ENCODE results near the gene CCNY. TPM values are rescaled to one million over a fixed set of nuclear protein-coding genes. Genes with fewer than 3 reads are reported as not detected.

Gene CCNY
- total RNA-seq, 4 donors from 2014 or later = 23.3 to 72.3 (median 26.7) TPM

DNA sequence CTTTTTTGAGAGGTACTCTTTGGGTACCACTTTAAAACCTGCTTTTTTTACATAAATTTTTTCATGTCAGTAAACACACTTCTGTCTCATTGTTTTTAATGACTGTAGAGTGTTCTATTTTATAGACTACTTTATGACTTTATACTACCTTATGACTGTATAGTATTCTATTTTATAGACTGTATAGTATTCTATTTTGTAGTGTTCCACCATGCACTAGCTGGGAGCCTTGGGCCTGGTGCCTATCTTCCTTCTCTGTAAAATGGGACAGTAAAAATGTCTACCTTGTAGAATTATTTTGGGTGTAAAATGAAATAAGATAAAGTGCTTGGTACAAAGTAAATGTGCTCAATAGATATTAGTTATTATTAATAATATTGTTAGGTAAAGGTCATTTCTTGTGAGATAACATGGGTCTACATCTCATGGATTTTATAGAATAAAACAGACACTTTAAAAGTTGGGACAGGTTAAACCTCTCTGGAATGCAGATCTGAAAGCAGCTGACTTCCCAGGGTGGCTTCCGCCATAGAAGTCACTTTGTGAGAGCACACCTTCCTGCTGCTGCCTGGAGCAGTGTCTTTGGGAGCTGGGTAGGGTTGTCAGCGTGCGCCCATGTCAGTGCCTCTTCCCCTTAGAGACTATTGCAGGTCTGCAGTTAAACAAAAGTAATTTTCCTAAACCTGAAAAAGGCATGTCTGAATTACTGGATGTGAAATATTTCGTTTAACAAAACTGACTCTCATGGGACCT is 31.0 kb downstream of the CCNY start:
- no peak overlapping the region for H3K4me3 ChIP-seq (ENCODE audit: low read depth, poor library complexity, severe bottlenecking)
- no peak for TF ChIP-seq POLR2A (IDR thresholded peaks at IDR 0.05)
- TF ChIP-seq, protein P1, sequence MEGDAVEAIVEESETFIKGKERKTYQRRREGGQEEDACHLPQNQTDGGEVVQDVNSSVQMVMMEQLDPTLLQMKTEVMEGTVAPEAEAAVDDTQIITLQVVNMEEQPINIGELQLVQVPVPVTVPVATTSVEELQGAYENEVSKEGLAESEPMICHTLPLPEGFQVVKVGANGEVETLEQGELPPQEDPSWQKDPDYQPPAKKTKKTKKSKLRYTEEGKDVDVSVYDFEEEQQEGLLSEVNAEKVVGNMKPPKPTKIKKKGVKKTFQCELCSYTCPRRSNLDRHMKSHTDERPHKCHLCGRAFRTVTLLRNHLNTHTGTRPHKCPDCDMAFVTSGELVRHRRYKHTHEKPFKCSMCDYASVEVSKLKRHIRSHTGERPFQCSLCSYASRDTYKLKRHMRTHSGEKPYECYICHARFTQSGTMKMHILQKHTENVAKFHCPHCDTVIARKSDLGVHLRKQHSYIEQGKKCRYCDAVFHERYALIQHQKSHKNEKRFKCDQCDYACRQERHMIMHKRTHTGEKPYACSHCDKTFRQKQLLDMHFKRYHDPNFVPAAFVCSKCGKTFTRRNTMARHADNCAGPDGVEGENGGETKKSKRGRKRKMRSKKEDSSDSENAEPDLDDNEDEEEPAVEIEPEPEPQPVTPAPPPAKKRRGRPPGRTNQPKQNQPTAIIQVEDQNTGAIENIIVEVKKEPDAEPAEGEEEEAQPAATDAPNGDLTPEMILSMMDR (IDR thresholded peaks at IDR 0.05) = no peak
- DNase-seq (ENCODE audit: low spot score in 2 of 2) = no peak
- intact Hi-C loops (cut with DNase I; ENCODE audit: low total_unique reads) = no loop called here
- WGBS, 2 donors = 80 to 82% methylated on average over 4 of the region's 4 CpGs

DNA sequence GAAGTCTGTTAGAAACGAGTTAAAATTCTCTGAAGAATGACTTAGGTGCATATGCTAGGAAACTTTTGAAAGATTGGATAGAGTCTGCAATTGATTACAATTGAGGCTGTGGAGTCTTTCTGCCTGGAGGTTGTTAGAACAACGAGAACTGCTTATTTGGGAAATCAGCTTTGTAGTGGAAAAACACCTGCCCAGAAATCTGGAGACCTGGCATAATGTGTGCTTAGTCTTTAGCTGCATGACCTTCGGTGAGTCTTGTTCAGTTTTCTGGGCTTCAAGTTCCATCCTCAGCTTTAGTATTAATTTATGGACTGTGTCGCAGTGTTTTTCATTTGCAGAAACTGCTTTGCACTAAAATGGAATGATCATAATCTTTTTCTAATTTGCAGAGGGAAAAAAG is 31.7 kb downstream of the CCNY start:
- intact Hi-C loops (cut with DNase I; ENCODE audit: low total_unique reads) = no loop called here
- DNase-seq (ENCODE audit: low spot score in 2 of 2) = no peak
- 72 to 76% methylated on average over 4 of the region's 4 CpGs for WGBS, 2 donors
- H3K4me3 ChIP-seq (ENCODE audit: low read depth, poor library complexity, severe bottlenecking) = no peak overlapping the region
- TF ChIP-seq POLR2A (IDR thresholded peaks at IDR 0.05) = no peak
- TF ChIP-seq, protein P1 (IDR thresholded peaks at IDR 0.05) = no peak

DNA sequence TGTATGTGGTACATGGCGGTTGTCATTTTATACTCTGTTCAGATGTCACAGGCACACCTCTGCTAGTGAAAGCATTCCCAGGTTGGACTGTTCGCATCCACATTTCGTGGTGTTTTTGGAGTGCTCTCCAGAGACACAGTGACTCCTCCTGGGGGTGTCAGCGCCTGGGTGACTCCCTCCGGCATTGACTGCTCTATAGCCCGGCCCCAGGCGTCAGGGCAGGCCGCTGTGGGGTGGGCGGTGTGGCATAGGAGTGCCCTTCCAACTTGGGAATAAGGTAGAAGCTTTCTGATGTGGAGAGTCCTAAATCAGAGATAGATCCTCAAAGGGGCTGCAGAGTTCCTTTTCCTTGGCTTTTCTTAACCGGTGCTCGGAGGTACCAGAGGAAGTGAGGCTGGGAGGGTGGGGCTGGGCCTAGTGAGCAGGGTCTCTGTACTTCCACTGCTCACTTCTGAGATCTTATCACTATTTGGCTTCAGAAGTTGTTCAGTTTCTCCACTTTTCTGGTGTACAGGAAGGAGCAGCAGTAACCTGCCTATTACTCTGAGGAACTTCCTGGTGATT is 32.3 kb downstream of the CCNY start:
- WGBS, 2 donors = 75 to 82% methylated on average over 11 of the region's 11 CpGs
- TF ChIP-seq, protein P1 (IDR thresholded peaks at IDR 0.05) = no peak
- TF ChIP-seq POLR2A (IDR thresholded peaks at IDR 0.05) = no peak
- no peak overlapping the region for H3K4me3 ChIP-seq (ENCODE audit: low read depth, poor library complexity, severe bottlenecking)
- intact Hi-C loops (cut with DNase I; ENCODE audit: low total_unique reads) = no loop called here
- no peak for DNase-seq (ENCODE audit: low spot score in 2 of 2)

DNA sequence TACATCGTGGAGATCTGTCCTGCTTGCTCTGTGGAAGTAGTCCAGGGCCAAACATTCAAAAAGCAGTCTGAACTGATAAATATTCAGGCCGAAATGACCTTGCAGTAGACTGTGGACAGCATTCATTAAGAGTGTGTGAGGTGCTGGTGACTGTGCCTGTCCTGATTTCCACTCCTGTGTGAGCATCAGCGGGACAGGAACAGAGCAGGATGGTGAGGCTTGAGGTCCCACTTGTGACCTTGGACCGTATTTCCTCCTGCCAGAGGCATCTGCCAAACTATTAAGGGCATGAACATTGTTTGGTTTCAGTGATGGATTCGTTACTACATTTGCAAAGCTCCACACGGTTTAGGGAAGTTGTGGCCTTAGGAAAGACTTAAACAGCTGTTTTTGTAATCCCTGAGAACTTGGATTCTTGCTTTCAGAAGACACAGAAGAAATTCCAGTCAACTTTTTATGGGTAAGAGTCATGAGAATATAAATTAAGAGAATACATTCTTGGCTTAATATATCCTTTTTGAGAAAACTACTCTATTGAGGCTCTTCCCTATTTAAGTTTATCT is 32.8 kb downstream of the CCNY start:
- TF ChIP-seq, protein P1 (IDR thresholded peaks at IDR 0.05) = no peak
- no peak for TF ChIP-seq POLR2A (IDR thresholded peaks at IDR 0.05)
- WGBS, 2 donors = 28 to 40% methylated on average over 6 of the region's 6 CpGs
- no peak for DNase-seq (ENCODE audit: low spot score in 2 of 2)
- intact Hi-C loops (cut with DNase I; ENCODE audit: low total_unique reads) = no loop called here
- no peak overlapping the region for H3K4me3 ChIP-seq (ENCODE audit: low read depth, poor library complexity, severe bottlenecking)

DNA sequence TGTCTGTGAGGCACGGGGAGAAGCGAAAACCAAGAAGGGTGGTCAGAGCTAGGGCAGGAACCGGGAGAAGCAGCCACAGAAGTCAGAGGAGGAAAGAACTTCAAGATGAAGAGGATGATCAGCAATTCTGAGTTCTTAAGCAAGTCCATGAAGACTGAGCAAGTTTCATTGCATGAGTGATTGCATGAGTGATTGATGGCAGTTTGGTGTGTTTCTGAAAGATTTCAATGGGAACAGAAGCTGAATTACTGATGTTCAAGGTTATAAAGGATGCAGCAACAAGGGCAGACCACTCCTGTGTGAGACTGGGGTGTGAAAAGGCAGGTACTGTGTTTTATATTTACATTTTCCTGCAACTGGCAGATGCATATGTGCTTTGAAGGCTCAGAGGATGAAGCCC is 35.4 kb downstream of the CCNY start:
- WGBS, 2 donors = 80 to 86% methylated on average over 3 of the region's 3 CpGs
- no peak for DNase-seq (ENCODE audit: low spot score in 2 of 2)
- no peak overlapping the region for H3K4me3 ChIP-seq (ENCODE audit: low read depth, poor library complexity, severe bottlenecking)
- no peak for TF ChIP-seq POLR2A (IDR thresholded peaks at IDR 0.05)
- TF ChIP-seq, protein P1 (IDR thresholded peaks at IDR 0.05) = no peak
- intact Hi-C loops (cut with DNase I; ENCODE audit: low total_unique reads) = no loop called here

All from lower leg skin (tissue), 4 donors.